IPS-11a (cell line): ENCODE data around the gene ANO3.
"Not testable (repeated sequence)": the region's sequence is repeated elsewhere in the genome, so short reads cannot be mapped to it uniquely, and the experiment has no call there.

Experiments used
- H3K4me3 ChIP-seq: one replicate; pipeline ENCODE4 v1.5.1; 2013; ENCODE audit warnings: low read depth, low read length, control low read depth

ANO3 gene

DNA sequence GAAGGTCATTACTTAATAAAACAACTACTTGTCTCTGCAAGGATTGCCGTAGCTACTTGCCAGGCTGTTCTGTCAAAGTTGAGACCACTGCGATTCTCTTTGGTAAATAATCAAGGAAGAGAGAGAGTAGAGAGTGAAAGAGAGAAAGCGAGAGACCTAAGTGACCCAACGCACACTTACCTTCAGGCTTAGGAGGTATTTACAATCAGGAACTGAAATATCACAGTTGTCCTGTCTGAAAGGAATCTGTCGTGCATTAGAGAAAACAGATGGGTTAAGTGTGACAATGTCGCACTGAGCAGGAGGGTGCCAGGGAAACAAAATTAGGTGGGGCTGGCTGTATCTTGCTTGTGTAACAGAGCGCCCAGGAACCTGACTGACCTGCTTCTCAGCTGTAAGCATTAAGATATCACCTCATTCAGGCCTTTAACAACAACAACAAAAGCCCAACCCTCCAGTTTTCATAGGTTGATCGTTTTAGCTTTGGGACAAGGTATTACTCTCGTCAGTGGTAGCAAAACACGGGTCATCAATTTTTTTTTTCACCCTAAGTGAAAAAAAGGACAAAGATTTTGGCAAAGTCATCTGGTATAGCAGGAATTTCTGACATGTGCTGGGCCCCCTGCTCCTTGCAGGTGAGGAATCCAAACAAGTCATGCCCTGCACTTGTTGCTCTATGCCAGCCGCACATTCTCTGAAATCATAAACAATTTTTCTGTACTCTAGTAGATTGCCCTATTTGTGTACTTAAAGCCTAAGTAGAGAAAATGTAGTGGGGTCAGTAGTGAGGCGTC, 240.1 kb downstream of the ANO3 start, which contains the start of gene MUC15:
Gene MUC15 (minus strand): TSS at position 403 of the 794 bp plus-strand sequence. CDS start 5,169 bp downstream, outside the sequence.
- no peak within 1 kb of the TSS for H3K4me3 ChIP-seq

DNA sequence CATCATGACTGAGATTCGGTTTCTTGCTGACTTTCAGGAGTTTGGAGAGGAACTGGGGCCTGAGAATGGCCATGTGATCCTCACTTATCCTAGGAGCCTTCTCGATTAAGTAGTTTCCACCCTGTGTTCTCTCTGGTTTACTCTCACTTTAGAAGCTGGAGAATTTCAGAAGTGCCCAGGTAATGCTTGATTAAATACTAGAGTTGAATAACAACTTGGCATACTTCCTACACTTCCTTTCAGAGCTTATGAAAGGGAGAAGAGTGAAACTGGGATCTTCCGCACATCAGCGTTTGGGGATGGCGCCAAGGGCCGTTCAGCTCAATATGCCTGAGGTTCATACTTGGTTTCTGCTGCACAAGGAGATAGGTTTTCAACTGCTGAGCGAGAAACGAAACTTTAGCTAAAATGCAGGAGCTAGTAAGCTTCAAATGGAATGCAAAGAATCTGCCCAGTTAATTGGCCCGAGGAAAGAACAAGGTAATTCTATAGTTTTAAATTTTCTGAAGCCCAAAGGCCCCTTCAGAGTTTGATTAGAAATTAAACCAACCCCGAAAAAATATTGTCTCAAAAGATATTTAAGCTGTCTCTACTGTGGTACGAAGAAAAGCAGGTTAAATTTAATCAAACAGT, 241.0 kb downstream of the ANO3 start:
- no peak overlapping the region for H3K4me3 ChIP-seq

DNA sequence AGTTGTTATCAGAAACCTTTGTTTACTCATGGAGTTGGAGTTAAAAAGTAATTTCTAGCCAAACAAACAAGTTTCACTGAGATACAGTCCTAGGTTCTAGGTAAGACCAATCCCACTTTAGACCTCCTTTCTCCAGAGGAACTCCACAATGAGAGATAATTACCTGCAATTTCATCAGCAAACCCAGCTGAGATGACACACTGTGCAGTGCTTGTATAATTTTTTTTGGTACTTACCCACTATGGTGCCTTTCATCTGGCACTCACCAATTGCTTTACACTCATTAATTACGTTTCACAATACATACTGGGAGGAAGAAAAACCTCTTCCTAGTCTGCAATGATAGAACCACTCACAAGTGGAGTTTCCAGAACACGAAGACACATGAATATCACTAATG, 242.0 kb downstream of the ANO3 start:
- H3K4me3 ChIP-seq, result no peak overlapping the region

DNA sequence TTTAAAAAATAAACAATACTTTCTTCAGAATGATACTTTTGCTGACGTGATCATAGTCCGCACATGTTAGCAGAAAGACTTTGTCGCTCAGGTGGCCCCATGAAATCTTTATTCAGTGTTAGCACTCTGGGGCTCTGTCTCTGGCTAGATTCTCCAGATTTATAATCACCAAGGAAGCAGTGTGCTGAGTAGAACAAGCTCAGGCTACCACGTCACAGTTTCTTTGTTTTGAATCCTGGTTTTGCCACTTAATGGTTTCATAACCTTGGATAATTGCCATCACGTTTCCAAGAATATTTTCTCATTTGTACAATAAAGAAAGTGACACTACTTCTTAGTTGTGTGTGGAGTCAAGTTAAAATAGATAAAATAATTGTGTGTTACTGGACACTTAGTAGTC, 244.0 kb downstream of the ANO3 start:
- no peak overlapping the region for H3K4me3 ChIP-seq

DNA sequence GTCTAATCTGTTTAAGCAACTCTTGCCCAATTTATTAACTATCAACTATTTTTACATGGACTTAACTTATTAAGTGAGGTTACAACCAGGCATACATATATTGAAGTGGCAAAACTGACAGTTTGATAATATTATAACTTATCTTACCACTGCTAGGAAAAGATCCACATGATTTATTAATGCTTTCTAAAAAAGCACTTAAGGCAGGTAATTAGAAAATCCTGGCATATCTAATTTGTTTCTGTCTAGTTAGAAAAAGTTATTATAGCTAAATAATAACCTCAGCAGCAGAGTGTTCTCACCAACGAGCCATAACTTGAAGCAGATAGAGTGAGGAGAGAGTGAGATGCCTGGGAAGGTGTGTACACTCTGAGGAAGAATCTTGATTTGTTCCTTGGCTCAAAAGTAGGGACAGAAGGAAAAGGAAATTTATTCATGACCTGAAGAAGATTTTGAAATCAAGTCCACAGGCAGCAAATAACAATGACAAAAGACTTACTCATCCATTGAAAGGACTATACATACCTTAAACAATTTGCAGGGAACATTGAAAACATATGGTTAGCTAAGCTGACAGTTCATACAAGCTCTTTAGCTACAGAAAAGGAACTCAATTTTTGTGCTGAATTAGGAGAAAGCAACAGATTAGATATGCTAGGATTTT, 247.2 kb downstream of the ANO3 start:
- H3K4me3 ChIP-seq, result no peak overlapping the region

DNA sequence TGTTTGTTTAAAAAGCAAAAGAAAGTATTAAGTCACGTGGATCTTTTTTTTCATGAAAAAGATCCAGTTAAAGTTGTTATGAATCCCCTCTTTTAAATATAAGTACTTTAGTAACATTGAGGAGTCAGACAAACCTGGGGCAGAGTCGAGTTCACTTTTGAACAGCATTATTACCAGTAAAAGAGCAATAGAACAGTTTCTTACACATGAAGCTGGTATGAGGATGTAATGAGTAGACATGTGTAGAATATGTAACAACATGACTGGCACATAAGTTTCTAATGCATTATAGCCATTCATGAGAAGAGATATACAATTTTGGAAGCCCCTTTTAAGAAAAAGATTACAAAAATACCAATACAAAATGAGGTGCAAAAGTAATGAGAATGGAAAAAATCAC, 247.8 kb downstream of the ANO3 start:
- H3K4me3 ChIP-seq, result no peak overlapping the region

DNA sequence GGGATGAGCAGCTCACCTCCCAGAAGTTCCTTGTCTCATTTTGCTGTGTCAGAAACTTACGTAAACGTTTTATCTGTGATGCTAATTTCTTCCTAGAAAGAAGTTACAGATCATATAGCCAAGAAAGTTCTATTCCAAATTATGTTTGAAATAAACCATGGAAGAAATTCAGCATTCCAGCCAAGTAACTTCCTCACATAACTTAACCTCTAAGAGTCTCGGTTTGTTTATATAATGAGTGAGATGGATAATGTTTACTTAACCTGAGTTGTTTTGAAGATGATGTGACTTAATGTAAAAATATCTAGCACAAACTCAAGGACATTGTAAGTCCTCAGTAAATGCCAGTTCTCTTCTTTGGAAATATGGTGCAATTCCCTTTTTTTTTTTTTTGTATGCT, 249.0 kb downstream of the ANO3 start:
- no peak overlapping the region for H3K4me3 ChIP-seq

DNA sequence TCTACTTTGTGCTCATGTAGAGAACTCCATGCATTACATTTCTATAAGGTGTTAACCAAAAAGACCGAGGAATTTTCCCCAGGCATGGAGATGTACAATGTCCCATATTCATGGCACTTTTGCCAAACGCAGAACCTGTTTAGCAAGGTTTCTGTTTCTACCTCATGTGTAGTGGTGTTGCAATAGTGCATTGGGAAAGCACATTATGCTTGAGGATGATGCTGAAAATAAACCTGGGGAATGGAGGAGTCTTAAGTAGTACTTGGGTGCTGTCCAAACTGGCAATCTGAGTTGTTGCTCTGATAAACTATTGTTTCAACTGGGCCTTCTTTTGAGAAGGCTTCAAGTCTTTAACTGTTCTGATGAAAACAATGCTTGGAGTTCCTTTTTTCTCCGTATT, 251.6 kb downstream of the ANO3 start:
- no peak overlapping the region for H3K4me3 ChIP-seq

DNA sequence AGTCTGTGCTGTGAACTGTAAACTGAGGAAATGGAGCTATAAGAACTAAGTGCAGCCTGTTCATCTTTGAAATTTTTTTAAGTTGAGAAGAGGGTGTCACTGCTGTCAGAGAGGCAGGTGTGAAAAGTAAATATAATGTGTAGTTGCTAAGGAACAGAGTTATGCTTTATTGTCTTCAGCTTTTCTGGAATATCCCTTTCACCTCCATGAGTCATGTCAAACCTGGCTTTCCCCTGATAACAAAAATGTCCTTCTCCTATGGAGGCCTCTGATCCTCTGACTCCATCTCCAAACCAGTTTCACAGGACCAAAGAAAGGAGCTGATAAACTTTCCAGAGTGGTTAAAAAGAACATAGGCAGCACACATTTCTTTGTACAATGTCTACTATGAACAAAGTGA, 252.9 kb downstream of the ANO3 start:
- H3K4me3 ChIP-seq, result no peak overlapping the region

DNA sequence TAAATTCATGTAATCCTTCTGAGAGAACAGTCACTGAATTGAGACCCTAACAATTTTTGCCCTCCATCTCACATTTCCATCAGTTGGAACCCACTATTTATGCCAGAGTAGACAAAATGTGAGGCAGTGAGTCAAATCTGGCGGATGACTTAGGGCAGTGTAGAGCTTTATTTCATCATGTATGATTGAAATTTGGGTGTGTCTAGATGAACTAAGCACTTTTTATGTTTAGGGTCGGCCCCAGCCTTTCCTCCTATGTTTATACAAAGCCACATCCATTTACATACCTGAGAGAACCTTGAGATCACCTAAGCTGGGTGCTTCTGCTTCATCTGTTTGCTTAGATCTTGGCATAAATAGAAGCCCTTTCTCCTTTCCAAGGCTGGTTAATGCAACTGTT, 255.1 kb downstream of the ANO3 start:
- no peak overlapping the region for H3K4me3 ChIP-seq

DNA sequence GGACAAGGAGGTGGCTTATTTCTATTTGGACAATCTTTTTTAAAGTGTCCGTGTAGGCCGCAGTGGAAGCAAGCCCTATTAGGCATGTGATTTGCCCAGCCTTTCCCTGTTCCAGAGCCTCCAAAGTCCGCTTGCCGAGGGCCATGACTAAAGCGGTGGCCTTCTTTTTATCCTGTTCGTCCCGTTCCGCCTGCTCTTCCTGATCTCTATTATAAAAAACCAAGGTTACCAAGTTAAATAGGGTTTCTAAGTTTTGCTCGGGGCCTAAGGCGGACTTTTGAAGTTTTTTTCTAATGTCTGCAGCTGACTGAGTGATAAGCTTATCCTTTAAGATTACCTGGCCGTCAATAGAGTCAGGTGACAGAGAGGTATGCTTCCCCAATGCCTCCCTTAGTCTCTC, 261.8 kb downstream of the ANO3 start:
- no peak overlapping the region for H3K4me3 ChIP-seq

DNA sequence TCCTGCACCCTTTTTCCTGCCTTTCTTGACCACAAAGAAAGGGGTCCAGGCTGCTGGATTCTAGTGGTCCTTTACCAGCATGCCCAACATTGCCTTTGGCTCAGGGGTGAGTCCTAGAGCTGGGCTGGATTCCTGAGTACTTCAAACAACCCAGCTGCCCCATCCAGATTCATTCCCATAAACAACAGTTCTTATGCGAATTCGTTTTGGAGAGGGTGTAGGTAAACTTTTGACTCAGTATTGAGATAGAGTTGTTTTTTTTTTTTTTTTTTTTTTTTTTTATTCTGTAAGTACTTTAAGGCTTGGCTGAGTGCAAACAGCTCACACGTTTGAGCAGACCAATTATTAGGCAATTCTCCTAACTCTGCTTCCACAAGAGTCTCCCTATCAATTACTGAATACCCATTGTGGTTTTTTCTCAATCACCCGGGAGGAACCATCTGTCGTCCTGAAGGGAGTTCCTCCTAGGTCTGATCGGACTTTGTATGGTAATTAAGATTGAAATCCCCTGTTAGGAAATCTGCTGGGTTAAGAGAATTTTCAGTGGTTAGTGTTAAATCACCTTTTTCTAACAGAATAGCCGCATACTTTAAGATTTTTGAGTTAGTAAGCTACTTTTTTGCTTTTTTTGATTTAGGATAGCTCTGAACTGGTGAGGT, 263.4 kb downstream of the ANO3 start:
- not testable (repeated sequence) for H3K4me3 ChIP-seq

DNA sequence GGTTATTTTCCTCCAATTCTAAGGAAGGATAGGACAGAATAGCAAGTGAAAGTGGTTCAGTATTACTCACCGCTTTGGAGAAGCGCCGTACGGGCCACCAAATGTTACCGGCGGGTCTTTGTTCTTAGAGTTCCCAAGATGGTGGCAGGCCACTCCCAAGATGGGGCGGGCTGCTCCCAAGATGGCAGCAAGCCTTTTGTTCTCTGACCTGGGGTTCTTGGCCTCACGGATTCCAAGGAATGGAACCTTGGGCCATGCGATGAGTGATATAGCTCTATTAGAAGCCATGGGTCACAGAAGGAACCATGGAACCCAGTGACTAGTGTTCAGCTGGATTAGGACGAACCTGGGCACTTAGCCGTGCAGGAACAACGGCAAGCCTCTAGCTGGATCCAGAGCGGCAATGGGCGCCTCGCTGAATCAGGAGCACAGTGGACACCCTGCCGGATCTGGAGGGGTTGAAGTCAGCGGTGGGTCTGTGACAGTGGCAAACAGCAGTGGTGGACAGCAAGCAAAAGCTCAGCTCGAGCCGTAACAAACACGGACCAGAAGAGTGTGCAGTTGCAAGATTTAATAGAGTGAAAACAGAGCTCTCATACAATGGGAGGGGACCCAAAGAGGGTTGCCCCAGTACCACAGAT, 265.2 kb downstream of the ANO3 start:
- not testable (repeated sequence) for H3K4me3 ChIP-seq

DNA sequence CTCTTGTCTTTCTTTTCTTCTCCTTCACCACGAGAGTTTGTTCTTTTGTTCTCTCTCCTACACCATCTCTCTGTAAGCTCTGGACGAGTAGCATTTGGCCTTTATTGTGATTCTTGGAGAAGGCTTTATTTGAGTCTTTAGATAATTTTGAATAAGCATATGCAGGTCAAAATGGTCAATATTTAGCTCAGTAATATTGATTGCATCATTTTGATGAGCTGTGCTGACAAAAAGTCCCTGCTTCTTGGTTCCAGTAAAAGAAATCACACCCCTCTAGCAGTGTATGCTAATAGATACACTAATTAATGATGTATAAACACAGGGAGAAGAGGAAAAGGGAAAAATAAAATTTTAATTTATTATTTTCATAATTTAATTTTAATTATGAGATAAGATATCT, 266.0 kb downstream of the ANO3 start:
- H3K4me3 ChIP-seq, result no peak overlapping the region

DNA sequence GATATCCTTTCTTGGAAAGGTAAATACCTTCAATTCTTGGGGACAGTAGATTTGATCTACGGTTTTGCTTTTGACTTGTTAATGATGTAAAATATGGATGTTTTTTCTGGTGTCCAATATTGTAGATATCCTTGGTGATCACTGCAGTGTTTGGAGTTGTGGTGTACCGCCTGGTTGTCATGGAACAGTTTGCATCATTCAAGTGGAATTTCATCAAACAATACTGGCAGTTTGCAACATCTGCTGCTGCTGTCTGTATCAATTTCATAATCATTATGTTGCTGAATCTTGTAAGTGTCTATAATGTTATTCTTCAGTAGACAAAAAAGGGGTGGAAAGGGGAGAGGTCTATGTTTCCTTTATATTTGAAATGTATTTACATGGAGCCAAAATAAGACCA, 267.5 kb downstream of the ANO3 start:
- no peak overlapping the region for H3K4me3 ChIP-seq

DNA sequence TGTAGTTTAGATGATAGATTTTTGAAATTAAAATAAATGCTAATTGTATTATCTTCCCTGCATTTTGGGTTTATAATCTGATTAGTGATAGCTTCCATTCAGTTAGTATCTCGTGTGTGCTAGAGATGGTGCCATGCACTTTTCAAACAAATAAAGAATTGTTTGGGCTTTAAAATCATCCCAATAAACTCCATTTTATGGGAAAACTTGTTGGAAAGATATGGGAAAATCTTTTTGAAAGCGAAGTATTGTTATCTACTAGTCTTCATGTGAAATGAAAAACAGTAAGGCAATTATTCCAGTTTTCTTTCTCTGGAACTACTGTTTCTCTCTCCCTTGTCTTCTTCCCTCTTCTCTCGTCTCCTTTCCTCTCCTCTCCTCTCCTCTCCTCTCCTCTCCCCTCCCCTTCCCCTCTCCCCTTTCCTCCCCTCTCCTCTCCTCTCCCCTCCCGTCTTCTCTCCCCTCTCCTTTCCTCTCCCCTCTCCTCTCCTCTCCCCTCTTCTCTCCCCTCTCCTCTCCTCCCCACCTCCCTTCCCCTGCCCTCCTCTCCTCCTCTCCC, 268.0 kb downstream of the ANO3 start:
- no peak overlapping the region for H3K4me3 ChIP-seq

DNA sequence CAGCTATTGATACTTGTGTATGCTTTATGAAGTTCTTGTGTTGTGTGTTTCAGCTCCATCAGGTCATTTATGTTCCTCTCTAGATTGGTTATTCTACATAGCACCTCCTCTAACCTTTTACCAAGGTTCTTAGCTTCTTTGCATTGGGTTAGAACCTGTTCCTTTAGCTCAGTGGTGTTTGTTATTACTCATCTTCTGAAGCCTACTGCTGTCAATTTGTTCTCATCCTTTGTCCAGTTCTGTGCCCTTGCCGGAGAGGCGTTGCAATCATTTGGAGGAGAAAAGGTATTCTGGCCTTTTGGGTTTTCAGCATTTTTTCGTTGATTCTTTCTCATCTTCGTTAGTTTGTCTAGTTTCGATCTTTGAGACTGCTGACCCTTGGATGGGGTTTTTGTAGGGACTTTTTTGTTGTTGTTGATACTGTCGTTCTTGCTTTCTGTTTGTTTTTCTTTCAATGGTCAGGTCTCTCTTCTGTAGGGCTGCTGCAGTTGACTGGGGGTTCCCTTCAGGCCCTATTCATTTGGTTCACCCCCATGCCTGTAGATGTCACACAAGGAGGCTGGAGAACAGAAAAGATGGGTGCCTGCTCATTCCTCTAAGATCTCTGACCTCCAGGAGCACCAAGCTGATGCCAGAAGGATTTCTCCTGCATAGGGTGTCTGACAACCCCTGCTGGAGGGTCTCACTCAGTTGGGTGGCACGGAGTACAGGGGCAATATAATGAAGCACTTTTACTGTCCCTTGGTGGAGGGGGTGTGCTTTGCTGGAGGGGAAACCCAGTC, 276.0 kb downstream of the ANO3 start:
- no peak overlapping the region for H3K4me3 ChIP-seq

DNA sequence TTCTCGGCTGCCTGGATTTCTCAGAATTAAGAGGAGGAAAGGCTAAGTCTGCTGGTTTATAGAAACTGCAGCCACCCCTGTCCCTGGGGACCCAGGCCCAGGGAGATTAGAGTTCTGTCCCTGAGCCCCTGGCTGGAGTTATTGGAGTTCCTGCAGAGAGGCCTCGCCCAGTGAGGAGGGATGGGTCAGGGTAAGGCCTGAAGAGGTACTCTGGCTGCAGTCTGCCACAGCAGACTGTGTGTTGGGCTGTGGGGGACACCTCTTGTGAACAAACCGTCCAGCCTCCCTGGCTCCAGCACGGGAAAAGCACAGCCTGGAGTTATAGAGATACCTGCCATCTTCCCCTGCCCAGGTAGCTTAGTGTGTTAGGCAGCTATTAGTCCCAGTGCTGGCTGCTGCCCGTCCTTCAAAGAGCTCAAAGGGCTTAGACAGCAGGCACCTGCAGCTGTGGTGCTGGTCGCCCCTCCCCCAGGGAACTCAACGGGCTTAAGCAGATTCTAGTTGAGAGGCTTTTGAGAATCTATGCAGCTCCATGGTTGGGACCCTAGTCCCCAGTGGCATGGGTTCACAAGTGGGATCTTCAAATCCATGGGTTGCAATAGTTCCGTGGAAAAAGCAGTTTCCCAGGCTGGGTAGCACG, 276.7 kb downstream of the ANO3 start:
- H3K4me3 ChIP-seq, result no peak overlapping the region

DNA sequence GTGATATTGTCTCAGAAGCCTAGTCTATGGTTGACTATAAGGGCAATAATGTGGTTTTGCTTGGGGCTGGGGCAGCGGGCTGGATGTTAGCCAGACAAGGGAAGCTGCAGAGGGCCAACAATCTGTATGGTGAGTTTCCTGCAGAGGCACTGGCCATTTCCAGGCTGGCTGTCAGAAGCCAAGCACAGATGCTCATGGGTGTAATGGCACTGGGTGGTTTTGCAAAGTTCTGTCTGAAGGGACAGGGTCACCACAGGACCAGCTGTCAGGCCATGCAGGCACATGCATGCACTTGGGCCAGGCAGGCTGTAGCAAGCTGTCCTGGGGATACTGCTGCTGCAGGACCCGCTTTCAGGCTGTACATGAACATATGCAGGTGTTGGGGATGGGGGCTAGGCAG, 281.8 kb downstream of the ANO3 start:
- no peak overlapping the region for H3K4me3 ChIP-seq

DNA sequence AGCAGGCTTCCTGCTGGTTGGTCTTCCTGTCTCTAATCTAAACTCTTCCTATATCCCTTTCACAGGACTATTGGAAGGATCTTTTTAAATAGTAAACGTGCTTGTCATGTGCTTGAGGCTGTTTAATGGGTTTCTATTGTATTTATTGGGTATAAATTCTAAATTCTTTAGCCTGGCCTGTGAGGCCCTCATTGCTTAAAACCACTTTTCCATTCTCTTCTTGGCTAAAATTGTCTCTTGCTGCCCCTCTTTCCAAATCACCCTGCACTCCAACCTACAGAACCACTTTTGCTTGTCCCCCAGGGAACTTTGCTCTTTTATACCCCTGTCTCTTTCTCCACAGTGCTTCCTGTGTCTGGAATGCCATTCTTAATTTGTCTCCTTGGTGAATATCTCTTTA, 286.5 kb downstream of the ANO3 start:
- H3K4me3 ChIP-seq, result no peak overlapping the region
